ENCODE measurements around the gene PDE8A. TPM values are rescaled to one million over a fixed set of nuclear protein-coding genes. Genes with fewer than 3 reads are reported as not detected.

PDE8A gene
- total RNA-seq, 1 donor, result 30.4 TPM

GRCh38 chr15:85063522-85064079 is 81.9 kb downstream of the PDE8A start:
- H2AFZ ChIP-seq (ENCODE audit: low read length), result no peak overlapping the region
- H3K4me2 ChIP-seq (ENCODE audit: insufficient read depth, low read length), result no peak overlapping the region
- no peaks in the 10 kb centered on the region for H4K20me1 ChIP-seq (ENCODE audit: insufficient read depth, low read length)
- no peaks in the 10 kb centered on the region for H3K9me3 ChIP-seq (ENCODE audit: low read depth, low read length)
- H3K27me3 ChIP-seq (ENCODE audit: insufficient read depth, low read length), result no peaks in the 10 kb centered on the region
- DNase-seq (ENCODE audit: insufficient read length, low spot score, missing footprints), result no peak
- TF ChIP-seq CTCF (IDR thresholded peaks at IDR 0.05; ENCODE audit: extremely low read depth, low read depth, low read length), result no peak
- no peak overlapping the region for H3K27ac ChIP-seq (ENCODE audit: low read depth, low read length)
- peaks cover 15% of the 10 kb centered on the region for H3K4me1 ChIP-seq (ENCODE audit: insufficient read depth, low read length)
- H3K36me3 ChIP-seq (ENCODE audit: insufficient read depth, low read length), result no peaks in the 10 kb centered on the region
- no peak overlapping the region for H3K4me3 ChIP-seq (ENCODE audit: insufficient read depth, low read length)
- peaks cover 53% of the 10 kb centered on the region for H3K79me2 ChIP-seq (ENCODE audit: insufficient read depth, low read length)

- TF ChIP-seq CTCF (IDR thresholded peaks at IDR 0.05; ENCODE audit: extremely low read depth, low read depth, low read length), result no peak
- Histone ChIP-seq H3K27ac (ENCODE audit: low read depth, low read length) (no peak overlapping the region), H3K36me3 (ENCODE audit: insufficient read depth, low read length) (no peaks in the 10 kb centered on the region), H3K79me2 (ENCODE audit: insufficient read depth, low read length) (peaks cover 43% of the 10 kb centered on the region), H3K4me1 (ENCODE audit: insufficient read depth, low read length) (peaks cover 15% of the 10 kb centered on the region), H3K4me3 (ENCODE audit: insufficient read depth, low read length) (no peak overlapping the region), H3K4me2 (ENCODE audit: insufficient read depth, low read length) (no peak overlapping the region), H2AFZ (ENCODE audit: low read length) (no peak overlapping the region), H3K9me3 (ENCODE audit: low read depth, low read length) (no peaks in the 10 kb centered on the region), H4K20me1 (ENCODE audit: insufficient read depth, low read length) (no peaks in the 10 kb centered on the region), H3K27me3 (ENCODE audit: insufficient read depth, low read length) (no peaks in the 10 kb centered on the region)
- DNase-seq (ENCODE audit: insufficient read length, low spot score, missing footprints), result no peak
Measured at GRCh38 chr15:85064710-85065109, 83.1 kb downstream of the PDE8A start.

- Histone ChIP-seq H3K79me2 (ENCODE audit: insufficient read depth, low read length) (peaks cover 2% of the 10 kb centered on the region), H3K27me3 (ENCODE audit: insufficient read depth, low read length) (no peaks in the 10 kb centered on the region), H3K4me1 (ENCODE audit: insufficient read depth, low read length) (no peaks in the 10 kb centered on the region), H3K27ac (ENCODE audit: low read depth, low read length) (no peak overlapping the region), H2AFZ (ENCODE audit: low read length) (no peak overlapping the region), H3K36me3 (ENCODE audit: insufficient read depth, low read length) (no peaks in the 10 kb centered on the region), H3K9me3 (ENCODE audit: low read depth, low read length) (no peaks in the 10 kb centered on the region), H3K4me2 (ENCODE audit: insufficient read depth, low read length) (no peak overlapping the region), H4K20me1 (ENCODE audit: insufficient read depth, low read length) (peaks cover 3% of the 10 kb centered on the region), H3K4me3 (ENCODE audit: insufficient read depth, low read length) (no peak overlapping the region)
- no peak for TF ChIP-seq CTCF (IDR thresholded peaks at IDR 0.05; ENCODE audit: extremely low read depth, low read depth, low read length)
- no peak for DNase-seq (ENCODE audit: insufficient read length, low spot score, missing footprints)
Measured at GRCh38 chr15:85071061-85071460, 89.4 kb downstream of the PDE8A start.

GRCh38 chr15:85071504-85071903 is 89.8 kb downstream of the PDE8A start:
- no peak overlapping the region for H2AFZ ChIP-seq (ENCODE audit: low read length)
- TF ChIP-seq CTCF (IDR thresholded peaks at IDR 0.05; ENCODE audit: extremely low read depth, low read depth, low read length), result no peak
- no peaks in the 10 kb centered on the region for H3K4me1 ChIP-seq (ENCODE audit: insufficient read depth, low read length)
- no peak for DNase-seq (ENCODE audit: insufficient read length, low spot score, missing footprints)
- H3K79me2 ChIP-seq (ENCODE audit: insufficient read depth, low read length), result peaks cover 2% of the 10 kb centered on the region
- no peak overlapping the region for H3K4me3 ChIP-seq (ENCODE audit: insufficient read depth, low read length)
- no peaks in the 10 kb centered on the region for H3K9me3 ChIP-seq (ENCODE audit: low read depth, low read length)
- H3K27me3 ChIP-seq (ENCODE audit: insufficient read depth, low read length), result no peaks in the 10 kb centered on the region
- H3K36me3 ChIP-seq (ENCODE audit: insufficient read depth, low read length), result no peaks in the 10 kb centered on the region
- peaks cover 3% of the 10 kb centered on the region for H4K20me1 ChIP-seq (ENCODE audit: insufficient read depth, low read length)
- no peak overlapping the region for H3K4me2 ChIP-seq (ENCODE audit: insufficient read depth, low read length)
- H3K27ac ChIP-seq (ENCODE audit: low read depth, low read length), result no peak overlapping the region
